Epithelial cell of proximal tubule (primary cell): ENCODE measurements around the gene LSAMP. TPM values are rescaled to one million over a fixed set of nuclear protein-coding genes. Genes with fewer than 3 reads are reported as not detected.

Experiments
- DNase-seq: peaks from one replicate; pipeline ENCODE4 v3.0.0-alpha.2; 2011; ENCODE audit warnings: low read depth
- H3K4me3 ChIP-seq: 2 replicates; pipeline ENCODE4 v1.5.1; 2011; ENCODE audit warnings: low read depth, mild to moderate bottlenecking, low read length
- total RNA-seq: library from RNA; depleted of rRNA; stranded (reverse); fragments of >200 nt; gene quantifications from 2 replicates; pipeline ENCODE4 v1.2.3, GENCODE V29; 2015
- TF ChIP-seq, protein P1 (sequence below): conservative IDR thresholded peaks from 2 replicates; pipeline ENCODE4 v1.5.1; 2012; ENCODE audit warnings: low read depth, mild to moderate bottlenecking, low read length

LSAMP gene
- total RNA-seq, 1 donor from 2014 or later, result 5.1 TPM

DNA sequence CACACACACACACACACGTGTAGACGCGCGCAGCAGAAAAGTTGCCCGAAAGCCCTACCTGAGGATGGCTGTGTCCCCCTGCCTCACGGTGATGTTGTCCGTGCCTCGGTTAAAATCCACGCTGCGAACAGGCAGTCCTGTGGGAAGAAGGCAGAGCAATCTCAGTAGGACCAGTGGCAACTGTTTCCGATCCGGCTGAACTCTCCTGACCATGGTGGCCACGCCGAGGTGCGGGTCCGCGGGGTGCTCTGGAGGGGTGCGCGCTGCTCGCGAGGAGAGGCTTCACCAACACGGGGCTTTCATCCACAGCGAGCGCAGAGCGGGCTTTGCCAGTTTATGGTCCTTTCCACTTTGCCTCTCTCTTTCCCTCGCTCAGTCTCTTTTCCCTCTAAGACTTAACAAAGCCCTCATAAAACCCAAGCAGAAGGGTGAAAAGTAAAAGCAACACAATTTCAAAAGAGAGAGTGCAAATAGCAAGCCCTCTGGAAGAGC lies 422 bp downstream of the LSAMP start:
- peak overlapping the region; percentile 44 for H3K4me3 ChIP-seq
- no peak for DNase-seq
- TF ChIP-seq, protein P1, sequence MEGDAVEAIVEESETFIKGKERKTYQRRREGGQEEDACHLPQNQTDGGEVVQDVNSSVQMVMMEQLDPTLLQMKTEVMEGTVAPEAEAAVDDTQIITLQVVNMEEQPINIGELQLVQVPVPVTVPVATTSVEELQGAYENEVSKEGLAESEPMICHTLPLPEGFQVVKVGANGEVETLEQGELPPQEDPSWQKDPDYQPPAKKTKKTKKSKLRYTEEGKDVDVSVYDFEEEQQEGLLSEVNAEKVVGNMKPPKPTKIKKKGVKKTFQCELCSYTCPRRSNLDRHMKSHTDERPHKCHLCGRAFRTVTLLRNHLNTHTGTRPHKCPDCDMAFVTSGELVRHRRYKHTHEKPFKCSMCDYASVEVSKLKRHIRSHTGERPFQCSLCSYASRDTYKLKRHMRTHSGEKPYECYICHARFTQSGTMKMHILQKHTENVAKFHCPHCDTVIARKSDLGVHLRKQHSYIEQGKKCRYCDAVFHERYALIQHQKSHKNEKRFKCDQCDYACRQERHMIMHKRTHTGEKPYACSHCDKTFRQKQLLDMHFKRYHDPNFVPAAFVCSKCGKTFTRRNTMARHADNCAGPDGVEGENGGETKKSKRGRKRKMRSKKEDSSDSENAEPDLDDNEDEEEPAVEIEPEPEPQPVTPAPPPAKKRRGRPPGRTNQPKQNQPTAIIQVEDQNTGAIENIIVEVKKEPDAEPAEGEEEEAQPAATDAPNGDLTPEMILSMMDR, result no peak

DNA sequence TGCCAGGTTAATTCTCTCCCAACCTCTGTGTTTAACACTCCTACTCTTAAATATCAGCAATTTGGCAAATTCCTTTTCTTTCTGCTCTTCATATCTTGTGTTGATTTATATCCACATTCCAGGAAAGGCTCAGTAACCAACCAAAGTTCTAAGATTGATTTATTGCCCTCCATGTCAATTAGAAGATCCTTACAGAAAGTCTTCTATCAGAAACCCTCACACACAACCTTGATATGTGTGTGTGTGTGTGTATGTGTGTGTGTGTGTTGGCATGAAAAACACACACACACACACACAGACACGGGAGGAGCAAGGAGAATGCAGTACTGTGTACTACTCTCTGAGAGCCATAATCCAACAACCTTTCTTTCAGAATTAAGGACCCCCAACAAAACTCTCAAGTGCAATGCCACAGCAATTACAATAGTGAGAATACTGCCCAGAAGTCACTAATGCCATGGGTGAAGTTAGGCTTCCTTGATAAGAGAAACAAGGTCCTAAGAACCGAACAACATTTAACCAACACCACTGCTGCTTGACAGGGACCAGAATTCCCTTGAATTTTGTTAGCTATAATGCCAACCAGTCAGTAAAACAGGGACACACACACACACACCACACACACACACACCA lies 1.1 kb downstream of the LSAMP start:
- peak overlapping the region; percentile 44 for H3K4me3 ChIP-seq
- TF ChIP-seq, protein P1, result no peak
- no peak for DNase-seq

DNA sequence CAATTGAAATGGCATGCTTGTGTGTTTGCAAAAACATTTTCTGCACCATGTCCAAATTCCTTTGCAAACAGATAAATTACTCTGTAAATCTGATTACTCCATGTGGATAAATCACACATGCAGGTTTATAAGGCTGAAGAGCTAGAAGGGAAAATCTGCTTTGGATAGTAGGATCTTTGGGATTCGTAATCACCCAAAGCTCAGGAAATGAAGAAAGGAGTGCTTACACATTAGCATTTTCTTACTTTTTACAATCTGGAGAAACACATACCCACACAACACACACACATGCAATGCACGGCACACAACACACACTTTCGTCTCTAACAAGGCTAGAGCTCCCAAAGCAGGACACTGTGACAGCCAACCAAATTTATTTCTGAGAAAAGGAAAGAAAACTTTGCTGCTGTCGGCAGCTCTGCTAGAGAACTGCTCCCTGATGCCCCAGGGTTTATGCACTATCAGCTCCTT lies 2.1 kb downstream of the LSAMP start:
- TF ChIP-seq, protein P1, result no peak
- no peak for DNase-seq

DNA sequence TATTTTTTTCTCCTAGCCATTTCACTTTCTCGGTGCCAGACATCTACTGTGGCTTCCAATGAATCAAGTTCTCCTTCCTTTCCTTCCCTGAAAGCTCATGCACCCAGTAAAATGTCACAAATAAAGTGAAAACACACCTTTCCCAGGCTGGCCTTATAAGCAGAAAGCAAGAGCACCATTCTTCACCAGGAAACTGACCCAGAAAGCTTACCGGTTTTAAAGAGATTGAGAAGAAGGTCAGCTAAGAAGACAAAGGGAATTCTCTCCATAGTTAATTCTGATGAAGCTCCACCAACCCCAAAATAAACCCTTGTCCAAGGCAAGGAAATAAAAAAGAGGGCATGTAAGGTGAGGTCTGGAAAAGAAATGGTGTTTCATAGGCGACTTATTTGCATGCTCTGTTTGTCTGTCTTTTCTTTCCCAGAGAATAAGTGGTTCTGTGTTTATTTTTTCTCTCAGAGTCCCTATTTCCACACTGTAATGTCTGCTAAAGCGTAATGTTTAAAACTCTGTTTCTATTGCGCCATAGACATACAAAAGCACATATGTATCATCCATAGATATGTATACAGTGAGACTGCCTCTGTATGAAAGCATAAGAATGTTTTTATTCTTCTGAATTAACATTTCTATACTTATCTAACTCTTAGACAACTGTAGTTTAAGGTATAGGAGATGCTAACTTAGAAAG lies 2.8 kb downstream of the LSAMP start:
- H3K4me3 ChIP-seq, result no peak overlapping the region
- TF ChIP-seq, protein P1, result no peak
- DNase-seq, result no peak

More for the DNA sequence above, 2.1 kb downstream of the LSAMP start:
- H3K4me3 ChIP-seq, result no peak overlapping the region

DNA sequence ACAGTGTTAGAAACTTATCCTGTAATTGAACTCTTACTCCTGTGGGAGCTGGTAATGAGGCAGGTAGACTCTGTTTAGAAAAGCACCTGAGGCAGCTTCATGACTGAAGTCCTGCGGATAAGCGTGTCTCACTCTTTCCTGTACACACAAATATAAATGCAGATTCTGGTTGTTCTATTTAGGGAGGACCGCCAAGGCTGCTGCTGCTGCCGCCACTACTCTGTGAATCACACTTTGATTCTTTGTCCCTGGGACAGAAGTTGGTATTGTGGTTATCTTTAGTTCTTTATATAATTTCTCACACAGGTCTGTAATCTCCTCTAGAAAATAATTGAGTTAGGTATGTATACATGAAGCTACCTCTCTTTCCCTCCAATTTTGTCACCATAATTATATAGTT lies 3.6 kb downstream of the LSAMP start:
- TF ChIP-seq, protein P1, result no peak
- H3K4me3 ChIP-seq, result no peak overlapping the region
- no peak for DNase-seq

DNA sequence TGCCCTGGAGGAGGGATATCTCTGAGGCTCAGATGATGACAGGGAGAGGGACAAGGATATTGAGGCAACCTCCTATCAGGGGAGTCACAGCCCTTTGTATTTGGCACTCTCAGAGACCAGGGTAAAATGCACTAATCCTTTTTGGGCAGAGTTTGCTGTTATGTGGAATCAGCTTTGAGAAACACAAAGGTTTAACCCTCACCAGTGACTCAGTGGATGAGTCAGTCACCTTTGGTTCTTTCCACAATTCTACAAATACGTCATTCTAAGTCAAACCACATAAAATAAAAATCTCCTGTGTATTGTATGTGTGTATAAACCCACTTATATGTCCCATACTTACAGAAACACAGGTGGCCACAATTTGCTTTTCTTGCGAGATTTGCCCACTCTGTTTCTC lies 5.1 kb downstream of the LSAMP start:
- TF ChIP-seq, protein P1, result no peak
- no peak overlapping the region for H3K4me3 ChIP-seq
- DNase-seq, result peak; percentile 20
